Suppressor macrophage treated with lipopolysaccharide for 4 hours (primary cell): ENCODE data around the gene DNAH6.
"Not testable (repeated sequence)": the region's sequence is repeated elsewhere in the genome, so short reads cannot be mapped to it uniquely, and the experiment has no call there.

ENCODE experiments used
- DNase-seq: peaks from one replicate; pipeline ENCODE4 v3.0.0-alpha.2; 2020

The DNAH6 gene

GRCh38 chr2:84515788-84516187, 510 bp upstream of the DNAH6 start:
- DNase-seq = no peak

DNA sequence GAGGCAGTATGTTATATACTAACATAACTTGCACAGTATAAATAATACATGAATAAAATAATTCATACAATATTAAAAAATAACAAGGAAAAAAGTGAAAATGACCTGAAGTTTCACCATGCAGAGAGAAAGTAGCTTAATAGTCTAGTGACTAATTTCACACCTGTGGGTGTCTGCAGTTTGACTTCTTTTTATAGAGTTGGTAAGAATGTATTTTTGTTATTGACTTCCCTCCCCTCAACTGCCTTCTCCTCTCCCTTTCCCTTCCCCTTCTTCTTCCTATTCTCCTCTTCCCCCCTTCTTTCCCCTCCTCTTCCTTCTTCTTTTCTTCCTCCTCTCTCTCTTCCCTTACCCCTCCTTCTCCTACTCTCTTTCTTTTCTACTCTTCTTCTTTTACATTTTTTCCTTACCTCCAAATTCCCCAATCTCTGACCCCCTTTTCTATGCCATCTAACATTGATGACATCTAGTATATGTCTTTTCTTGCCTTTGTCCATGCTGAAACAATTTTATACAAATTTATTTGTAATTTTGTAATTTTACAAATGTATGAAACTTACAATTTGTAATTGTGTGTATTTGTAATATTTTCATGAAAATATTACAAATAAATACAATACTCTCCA, 3.1 kb downstream of the DNAH6 start:
- no peak for DNase-seq

- DNase-seq = no peak
These were observed 10.3 kb downstream of the DNAH6 start for GRCh38 chr2:84526562-84526961.

DNA sequence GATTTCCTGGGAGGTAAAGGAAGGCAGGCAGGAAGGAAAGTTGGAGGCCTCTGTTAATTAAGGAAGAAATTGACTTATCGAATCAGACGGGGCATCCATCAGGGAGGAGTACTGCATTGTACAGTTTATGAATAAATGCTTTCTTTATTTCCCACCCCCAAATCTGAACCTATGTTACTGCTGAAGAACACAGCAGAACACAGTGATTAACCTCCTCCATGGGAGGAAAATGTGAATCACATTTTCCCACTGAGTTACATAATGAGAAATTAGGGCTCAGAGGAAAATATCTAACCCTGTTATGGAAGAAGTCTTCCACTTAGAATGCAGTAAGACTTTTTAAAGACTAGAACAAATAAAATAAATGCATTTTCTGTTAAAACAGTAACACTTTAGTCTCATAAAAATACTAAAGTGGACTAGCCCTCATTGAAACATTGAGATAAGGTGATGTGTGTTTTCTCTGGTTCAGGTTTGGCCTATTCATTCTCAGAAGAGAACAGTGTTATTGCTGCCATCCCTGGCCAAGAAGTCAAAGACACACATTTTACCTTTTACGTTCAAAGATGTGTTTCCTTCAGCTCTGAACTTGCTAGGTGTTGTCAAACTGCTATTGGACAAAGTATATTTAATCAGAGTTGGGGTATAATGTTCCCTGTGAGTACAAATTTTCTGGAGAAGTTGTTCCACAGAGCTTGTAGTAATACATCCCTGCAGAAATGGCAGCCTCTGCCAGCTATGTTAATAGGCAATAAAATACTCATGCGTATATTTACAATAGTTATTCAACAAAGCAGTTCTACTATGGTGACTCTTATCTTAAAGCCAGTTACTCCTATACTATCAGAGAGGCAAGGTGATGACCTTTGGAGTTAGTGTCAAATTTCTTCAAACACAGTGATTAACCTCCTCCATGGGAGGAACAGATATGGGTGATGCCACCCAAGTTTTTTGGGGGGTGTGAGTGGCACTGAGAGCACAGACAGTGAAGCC, 11.1 kb downstream of the DNAH6 start:
- no peak for DNase-seq

DNA sequence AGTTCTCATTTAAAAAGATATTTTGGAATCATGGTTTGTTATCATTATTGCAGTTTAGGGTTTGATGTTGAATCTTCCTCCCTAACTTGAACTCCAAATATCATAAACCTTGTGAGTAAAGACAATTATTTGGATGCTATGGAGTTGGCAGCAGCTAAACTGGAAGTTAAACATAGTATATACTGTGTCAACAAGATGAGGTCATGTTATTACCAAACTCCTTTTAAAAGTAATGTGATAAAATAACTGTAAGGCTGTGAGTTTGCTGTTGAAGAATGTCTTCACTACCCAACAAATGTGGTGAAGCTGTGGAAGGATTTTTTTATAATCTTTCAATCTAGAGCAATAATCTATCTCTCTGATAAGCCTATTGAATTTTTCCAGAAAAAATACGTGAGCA, 16.0 kb downstream of the DNAH6 start:
- DNase-seq = no peak

- DNase-seq = no peak
These were observed 17.9 kb downstream of the DNAH6 start for GRCh38 chr2:84534225-84534624.

GRCh38 chr2:84537251-84537650, 21.0 kb downstream of the DNAH6 start:
- DNase-seq = no peak

DNA sequence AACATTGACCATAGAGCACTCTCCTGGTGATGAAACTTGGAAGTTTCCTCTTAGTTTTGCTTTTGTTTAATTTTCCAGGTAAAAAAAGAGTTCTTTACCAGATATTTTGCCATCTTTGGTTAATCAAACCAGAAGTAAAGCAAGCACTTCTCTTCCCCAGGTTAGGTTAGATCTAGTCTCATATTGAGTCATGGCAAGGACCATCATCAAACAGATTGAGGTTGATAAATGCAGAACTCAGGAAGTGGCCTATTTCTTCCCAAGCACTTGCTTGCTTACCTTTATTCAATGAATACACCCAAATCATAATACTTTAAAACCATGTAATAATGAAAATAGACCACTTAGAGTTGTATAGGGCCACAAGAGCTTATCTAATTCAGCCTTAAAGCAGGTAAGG, 23.4 kb downstream of the DNAH6 start:
- DNase-seq = no peak

DNA sequence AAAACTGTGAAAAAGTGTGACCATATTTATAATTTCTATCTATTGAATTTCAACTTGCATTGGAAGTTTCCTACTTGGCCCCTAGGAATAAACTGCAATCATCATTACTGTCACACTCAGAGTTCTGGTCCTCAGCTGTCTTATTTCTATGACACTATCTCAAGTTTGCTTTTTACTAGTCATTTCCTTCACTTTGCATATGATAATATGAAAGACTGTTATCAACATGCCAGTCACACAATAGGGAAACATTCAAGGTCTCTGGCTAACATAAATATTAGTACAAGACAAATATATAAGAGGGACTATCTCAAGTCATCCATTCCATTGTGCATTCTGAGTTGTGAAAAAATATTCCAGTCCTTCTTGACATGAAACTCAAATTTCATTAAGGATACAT, 28.7 kb downstream of the DNAH6 start:
- no peak for DNase-seq

DNA sequence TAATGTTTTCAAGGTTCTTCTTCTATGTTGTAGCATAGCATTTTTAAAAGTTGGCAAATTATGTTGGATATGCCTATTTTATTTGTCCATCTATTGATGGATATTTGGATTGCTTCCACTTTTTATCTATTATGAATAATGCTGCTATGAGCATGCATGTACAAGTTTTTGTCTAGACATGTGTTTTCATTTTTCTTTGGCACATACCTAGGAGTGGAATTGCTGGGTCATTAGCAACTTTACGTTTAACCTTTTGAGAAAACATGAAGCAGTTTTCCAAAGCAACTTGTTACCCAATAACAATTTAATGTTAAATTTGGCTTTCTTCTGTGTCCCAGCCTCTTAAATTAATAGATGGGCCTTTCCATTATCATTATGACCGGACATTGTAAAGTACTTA, 30.3 kb downstream of the DNAH6 start:
- DNase-seq = no peak

DNA sequence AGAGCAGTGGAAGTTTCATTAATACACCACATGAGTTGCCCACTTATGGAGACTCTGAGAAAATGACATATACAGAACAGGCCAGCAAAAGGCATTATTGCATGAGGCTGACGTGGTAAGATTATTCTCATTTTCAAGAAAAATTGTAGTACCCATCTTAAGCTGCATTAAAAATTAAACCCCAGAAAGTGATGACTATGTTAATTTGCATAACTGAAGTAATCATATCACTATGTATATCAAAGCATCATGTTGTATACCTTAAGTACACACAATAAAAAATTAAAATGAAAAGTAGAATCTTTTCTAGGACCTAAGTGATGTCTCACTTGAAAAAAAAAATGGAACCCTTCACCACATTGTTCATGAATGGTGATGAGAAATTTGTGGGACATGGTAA, 32.0 kb downstream of the DNAH6 start:
- no peak for DNase-seq

DNA sequence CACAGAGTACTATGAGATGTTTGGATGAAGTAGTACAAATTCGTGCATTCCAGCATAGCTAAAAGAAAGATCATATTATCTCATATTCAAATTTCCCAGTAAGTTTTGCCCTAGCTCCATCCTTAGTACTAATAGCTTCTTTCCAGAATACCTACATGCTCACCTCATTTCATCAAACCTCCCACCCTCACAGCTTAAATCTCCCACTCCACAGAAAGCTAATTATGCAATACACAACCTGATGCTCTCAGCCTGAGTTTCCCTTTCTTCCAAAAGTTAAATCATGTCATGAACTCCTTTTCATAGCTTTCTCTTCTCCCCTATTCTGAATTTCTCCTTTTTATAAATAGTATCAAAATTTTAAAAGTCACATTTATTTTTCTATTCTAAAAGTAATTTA, 34.6 kb downstream of the DNAH6 start:
- DNase-seq = no peak

GRCh38 chr2:84551526-84551925, 35.2 kb downstream of the DNAH6 start:
- DNase-seq = not testable (repeated sequence)

GRCh38 chr2:84556190-84556589, 39.9 kb downstream of the DNAH6 start:
- no peak for DNase-seq

- DNase-seq = no peak
These were observed 43.5 kb downstream of the DNAH6 start for GRCh38 chr2:84559838-84560237.

- DNase-seq = no peak
These were observed 63.4 kb downstream of the DNAH6 start for GRCh38 chr2:84579661-84580060.

GRCh38 chr2:84603911-84604310, 87.6 kb downstream of the DNAH6 start:
- no peak for DNase-seq

GRCh38 chr2:84613082-84613481, 96.8 kb downstream of the DNAH6 start:
- no peak for DNase-seq

- no peak for DNase-seq
These were observed 103.6 kb downstream of the DNAH6 start for GRCh38 chr2:84619794-84620371.

DNA sequence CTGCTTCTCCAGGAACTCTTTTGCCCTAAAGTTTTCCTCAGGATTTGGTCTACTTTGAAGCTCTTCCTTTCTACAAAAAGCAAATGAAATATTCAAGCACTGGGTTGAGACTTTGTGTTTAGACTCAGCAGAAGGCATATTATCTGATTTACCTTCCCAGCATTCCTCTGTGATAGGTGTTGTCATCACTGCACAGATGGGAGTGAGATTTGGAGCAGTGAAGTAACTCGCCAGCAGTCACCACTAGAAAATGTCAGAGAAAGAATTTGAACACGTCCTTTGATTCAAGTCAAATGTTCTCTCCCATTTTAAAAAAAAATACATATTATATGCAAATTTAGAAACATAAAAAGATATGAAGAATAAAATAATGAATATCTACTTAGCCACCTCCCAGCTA, 112.2 kb downstream of the DNAH6 start:
- no peak for DNase-seq

DNA sequence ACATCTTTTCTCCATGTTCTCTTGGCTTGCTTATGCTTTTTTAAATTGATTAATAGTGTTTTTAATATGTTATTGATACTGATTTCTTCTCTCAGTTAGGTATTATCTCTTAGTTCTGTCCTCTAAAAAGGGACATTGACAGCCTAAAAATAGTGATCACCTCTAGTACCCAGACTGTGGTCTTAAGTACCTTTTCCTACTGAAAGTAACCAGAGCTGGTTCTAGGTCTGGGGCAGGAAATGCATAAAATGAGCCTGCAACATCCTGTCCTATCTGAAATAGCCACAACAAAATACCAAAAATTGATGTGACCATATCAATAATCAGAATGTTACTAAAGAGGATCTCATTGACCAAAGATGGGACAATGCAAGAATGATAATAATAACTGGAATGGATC, 113.3 kb downstream of the DNAH6 start:
- DNase-seq = no peak

DNA sequence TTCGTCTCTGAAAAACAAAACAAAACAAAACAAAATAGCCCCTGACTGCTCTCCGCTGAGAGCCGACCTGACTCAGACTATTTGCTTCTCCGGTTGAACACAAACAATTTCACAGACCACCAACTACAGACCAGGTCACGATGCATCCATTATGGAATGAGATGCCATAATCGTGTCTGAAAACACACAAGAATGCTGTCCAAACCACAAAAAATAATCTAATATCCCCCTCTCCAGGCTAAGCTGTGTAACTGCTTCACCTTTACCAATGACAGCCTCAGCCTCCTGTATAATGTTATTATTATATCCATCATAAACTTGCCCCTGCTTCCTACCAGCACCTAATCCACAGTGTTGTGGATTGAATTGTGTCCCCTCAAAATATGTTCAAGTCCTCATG, 114.7 kb downstream of the DNAH6 start:
- peak; percentile 11 for DNase-seq

GRCh38 chr2:84631985-84632384, 115.7 kb downstream of the DNAH6 start:
- DNase-seq = no peak
